ENCODE results near the gene GSTP1.

GSTP1 gene

DNA sequence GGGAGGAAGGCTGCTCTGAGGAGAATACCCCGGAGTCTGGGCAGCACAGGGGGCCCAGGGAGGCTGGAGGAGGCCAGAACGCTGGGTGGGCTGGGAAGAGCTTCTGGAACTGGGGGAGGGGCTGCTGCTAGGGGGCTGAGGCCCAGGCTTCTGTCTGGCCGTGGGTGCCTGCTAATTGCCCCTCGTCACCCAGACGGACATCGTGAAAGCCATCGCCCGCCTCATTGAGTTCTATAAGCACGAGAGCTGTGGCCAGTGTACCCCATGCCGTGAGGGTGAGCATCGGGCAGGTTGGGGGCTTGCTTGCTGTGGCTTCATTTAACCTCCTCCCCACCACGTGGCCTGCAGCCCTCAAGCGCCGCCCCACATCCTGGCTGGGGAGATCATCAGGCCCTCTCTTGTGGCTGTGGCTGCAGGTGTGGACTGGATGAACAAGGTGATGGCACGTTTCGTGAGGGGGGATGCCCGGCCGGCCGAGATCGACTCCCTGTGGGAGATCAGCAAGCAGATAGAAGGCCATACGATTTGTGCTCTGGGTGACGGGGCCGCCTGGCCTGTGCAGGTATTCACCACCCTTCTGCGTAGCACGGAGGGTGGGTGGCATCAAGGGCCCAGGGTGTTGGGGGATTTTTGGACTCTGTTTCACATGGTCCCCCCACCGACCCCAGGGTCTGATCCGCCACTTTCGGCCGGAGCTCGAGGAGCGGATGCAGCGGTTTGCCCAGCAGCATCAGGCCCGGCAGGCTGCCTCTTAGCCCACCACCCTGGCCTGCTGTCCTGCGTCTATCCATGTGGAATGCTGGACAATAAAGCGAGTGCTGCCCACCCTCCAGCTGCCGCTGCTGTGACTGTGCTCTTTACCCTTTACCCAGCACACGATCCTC is 28.3 kb downstream of the GSTP1 start:
- H3K27me3 ChIP-seq: no peaks in the 10 kb centered on the region
- H3K9me3 ChIP-seq: no peaks in the 10 kb centered on the region
- peaks cover 34% of the 10 kb centered on the region for H3K36me3 ChIP-seq
- DNase-seq: no peak
- no peaks in the 10 kb centered on the region; the same call in 1 of the 2 replicates for H3K4me1 ChIP-seq
- TF ChIP-seq, protein P1, sequence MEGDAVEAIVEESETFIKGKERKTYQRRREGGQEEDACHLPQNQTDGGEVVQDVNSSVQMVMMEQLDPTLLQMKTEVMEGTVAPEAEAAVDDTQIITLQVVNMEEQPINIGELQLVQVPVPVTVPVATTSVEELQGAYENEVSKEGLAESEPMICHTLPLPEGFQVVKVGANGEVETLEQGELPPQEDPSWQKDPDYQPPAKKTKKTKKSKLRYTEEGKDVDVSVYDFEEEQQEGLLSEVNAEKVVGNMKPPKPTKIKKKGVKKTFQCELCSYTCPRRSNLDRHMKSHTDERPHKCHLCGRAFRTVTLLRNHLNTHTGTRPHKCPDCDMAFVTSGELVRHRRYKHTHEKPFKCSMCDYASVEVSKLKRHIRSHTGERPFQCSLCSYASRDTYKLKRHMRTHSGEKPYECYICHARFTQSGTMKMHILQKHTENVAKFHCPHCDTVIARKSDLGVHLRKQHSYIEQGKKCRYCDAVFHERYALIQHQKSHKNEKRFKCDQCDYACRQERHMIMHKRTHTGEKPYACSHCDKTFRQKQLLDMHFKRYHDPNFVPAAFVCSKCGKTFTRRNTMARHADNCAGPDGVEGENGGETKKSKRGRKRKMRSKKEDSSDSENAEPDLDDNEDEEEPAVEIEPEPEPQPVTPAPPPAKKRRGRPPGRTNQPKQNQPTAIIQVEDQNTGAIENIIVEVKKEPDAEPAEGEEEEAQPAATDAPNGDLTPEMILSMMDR (IDR thresholded peaks at IDR 0.05; ENCODE audit: low read depth, low read length): no peak
- no peak overlapping the region for H3K4me3 ChIP-seq (ENCODE audit: low read depth, low read length)

DNA sequence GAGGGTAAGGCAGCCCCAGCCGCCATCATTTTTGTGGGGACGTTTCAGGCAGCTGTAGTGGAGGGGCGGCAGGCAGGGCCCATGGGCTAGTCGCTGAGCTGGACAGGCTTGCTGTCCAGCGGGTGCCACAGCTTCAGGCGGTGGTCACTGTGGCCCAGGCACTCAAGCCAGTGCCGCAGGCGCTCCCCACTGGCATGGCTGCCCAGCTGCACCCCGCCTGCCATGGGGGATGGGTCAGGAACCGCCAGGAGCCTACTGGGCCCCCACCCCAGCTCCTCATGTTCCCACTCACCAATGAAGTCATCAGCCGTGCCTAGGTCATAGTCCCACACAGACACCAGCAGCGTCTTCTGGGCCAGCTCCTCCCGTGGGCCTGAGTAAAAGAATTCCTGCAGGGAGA is 29.1 kb downstream of the GSTP1 start:
- DNase-seq: no peak
- no peaks in the 10 kb centered on the region for H3K9me3 ChIP-seq
- TF ChIP-seq, protein P1 (IDR thresholded peaks at IDR 0.05; ENCODE audit: low read depth, low read length): no peak
- H3K27me3 ChIP-seq: no peaks in the 10 kb centered on the region
- H3K4me3 ChIP-seq (ENCODE audit: low read depth, low read length): no peak overlapping the region
- H3K4me1 ChIP-seq: no peaks in the 10 kb centered on the region
- peaks cover 34% of the 10 kb centered on the region for H3K36me3 ChIP-seq

DNA sequence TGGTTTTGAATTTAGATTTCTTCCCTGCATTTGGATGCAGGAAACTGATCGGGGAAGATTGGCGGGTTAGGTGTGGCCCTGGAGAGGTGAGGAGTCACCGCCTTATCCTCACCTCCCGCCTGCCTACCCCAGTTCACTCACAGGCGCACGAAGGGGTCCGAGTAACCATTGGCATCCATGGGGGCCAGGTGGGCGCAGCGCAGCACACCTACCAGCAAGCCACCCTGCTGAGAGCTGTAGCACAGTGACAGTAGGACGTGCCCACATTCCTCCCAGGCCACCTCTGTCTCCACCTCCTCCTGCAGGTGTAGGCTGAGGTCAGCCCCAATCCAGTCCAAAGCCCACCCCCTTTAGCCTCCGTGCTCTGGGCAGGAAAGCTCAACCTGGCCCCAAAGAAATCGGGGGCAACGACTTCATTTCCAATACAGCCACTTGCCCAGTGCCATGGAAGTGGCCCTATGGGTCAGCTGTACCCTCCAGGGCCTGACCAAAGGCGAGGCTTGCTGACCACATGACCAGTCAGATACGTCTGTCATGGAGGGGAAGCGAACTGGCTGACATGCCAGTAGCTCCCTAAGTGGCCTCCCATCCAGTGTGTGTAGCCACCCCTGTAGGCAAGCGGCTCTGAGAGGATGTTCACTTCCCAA is 29.8 kb downstream of the GSTP1 start:
- Histone ChIP-seq H3K27me3 (no peaks in the 10 kb centered on the region), H3K9me3 (no peaks in the 10 kb centered on the region), H3K4me3 (ENCODE audit: low read depth, low read length) (no peak overlapping the region), H3K4me1 (no peaks in the 10 kb centered on the region), H3K36me3 (peaks cover 32% of the 10 kb centered on the region)
- DNase-seq: no peak
- TF ChIP-seq, protein P1 (IDR thresholded peaks at IDR 0.05; ENCODE audit: low read depth, low read length): no peak

DNA sequence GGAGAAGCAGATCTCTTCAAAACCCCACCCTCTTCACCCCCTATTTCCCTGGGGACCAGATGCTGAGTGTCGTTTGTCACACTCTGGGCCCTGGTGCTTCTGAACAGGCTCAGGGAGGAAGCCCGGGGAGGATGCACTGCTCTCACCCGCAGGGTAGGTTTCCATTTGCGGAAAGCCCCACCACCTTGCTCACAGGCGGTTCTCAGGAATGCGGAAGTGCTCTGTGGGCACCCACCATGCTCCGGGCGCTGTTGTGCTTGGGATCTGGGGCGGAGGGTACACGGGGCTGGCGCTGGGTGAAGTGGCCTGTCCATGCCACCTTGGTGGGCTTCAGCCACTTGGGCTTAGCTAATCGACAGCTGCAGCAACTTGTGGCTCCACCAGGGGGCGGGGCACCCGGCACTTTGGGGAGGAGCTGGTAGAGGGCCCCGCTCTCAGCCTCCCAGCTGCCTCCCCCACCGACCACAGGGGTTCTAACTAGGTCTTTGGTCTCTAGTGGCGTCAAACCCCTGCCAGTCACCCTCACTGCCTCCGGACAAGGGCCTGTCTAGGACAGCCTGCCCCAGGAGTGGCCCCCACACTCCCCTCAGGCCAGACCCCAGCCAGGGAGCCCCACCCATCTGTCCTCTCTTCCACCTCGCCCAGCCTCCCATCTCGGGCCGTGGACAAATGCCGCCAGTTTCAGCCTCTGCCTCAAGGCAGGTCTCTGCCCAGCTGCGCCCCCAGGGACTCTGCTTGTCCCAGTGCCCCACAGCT is 30.5 kb downstream of the GSTP1 start:
- TF ChIP-seq, protein P1 (IDR thresholded peaks at IDR 0.05; ENCODE audit: low read depth, low read length): peak; percentile 76
- peak; percentile 82 for DNase-seq

DNA sequence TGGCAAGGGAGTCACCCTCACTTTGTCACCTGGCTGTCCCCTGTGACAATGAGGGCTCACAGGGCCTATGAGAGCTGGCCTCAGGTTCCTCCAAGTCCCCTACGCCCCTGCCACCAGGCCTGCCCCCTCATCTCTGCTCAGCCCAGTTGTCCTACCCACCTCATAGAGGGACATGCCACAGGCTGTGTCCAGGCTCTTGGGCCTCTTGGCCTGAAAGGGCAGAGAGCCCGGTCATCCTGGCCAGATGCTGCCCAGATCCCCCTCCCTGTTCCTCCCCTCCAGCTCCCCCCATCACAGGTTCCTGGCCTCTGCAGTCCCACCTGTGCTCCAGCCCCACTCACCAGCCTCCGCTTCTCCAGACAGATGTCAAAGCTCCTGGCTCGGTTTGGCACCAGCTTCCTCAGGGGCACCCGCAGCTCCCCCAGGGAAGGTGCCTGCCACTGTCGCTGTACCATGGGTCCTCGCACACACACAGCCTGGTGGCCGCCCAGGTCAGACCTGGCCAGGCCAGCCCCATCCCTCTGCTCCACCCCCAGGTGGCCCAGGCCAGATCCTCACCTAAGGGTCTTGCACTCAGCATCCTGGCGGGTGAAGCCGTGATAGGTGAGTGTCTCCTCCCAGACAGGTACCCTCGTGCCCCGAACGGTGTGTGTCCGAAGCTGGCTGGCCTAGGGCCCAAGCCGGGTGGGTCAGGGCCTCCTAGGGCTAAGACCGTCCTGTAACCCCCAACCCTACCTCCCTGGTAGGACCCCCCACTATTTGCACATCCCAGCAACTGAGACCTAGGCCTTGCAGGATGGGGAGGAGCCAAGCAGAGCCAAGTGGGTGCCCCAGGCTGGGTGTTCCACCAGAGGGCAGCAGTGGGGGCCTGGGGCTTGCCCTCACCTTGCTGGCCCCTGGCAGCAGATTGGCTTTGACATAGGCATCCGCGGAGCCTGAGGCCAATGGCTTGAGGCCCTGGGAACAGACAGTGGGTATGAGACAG is 31.4 kb downstream of the GSTP1 start:
- H3K36me3 ChIP-seq: peaks cover 19% of the 10 kb centered on the region
- H3K9me3 ChIP-seq: no peaks in the 10 kb centered on the region
- TF ChIP-seq, protein P1 (IDR thresholded peaks at IDR 0.05; ENCODE audit: low read depth, low read length): peak; percentile 71
- no peaks in the 10 kb centered on the region for H3K27me3 ChIP-seq
- DNase-seq: peak; percentile 73
- peaks cover 1% of the 10 kb centered on the region; the same call in 1 of the 2 replicates for H3K4me1 ChIP-seq
- H3K4me3 ChIP-seq (ENCODE audit: low read depth, low read length): no peak overlapping the region

More for the DNA sequence above, 30.5 kb downstream of the GSTP1 start:
- H3K4me3 ChIP-seq (ENCODE audit: low read depth, low read length): no peak overlapping the region
- H3K36me3 ChIP-seq: peaks cover 25% of the 10 kb centered on the region
- no peaks in the 10 kb centered on the region for H3K9me3 ChIP-seq
- H3K4me1 ChIP-seq: no peaks in the 10 kb centered on the region
- no peaks in the 10 kb centered on the region for H3K27me3 ChIP-seq
